T47D (cell line): ENCODE results near the gene PRB3.

Experiments used
- DNase-seq, 2 experiments: peaks; one replicate each; pipeline versions ENCODE4 v3.0.0 to v3.0.0-alpha.2; 2011 to 2012; ENCODE audit warnings: low read depth in 1 of 2, low spot score in 1 of 2
- JUND ChIP-seq: IDR thresholded peaks from 2 replicates; pipeline ENCODE4 v1.6.1; 2012; ENCODE audit warnings: low read depth
- in situ Hi-C: cut with HindIII; loops from 2 replicates; pipeline ENCODE4 v1.10.0; 2016; ENCODE audit warnings: low sequenced_read_pairs, low pct_unique_long_range_greater_than_20kb

Gene PRB3

GRCh38 chr12:11269607-11270006, at the start of gene PRB3:
PRB3 (minus strand) TSS chr12:11269707; CDS start chr12:11269669, 38 bp downstream.
- no peak for DNase-seq
- TF ChIP-seq JUND: no peak
- in situ Hi-C loops: no loop called here

- DNase-seq: no peak
- no peak for TF ChIP-seq JUND
- in situ Hi-C loops: no loop called here
These were observed 40.8 kb upstream of the PRB3 start, which contains the start of gene PRB4 for GRCh38 chr12:11310336-11310735. PRB4 (minus strand) TSS chr12:11310436; CDS start chr12:11310398, 38 bp downstream.

- DNase-seq: no peak
- in situ Hi-C loops: no loop called here
- no peak for TF ChIP-seq JUND
These were observed 37.6 kb upstream of the PRB3 start for GRCh38 chr12:11307143-11307542.

- DNase-seq: no peak
- no peak for TF ChIP-seq JUND
- in situ Hi-C loops: no loop called here
These were observed 3.9 kb upstream of the PRB3 start for GRCh38 chr12:11273449-11273848.

GRCh38 chr12:11264501-11264900, 5.0 kb downstream of the PRB3 start:
- no peak for DNase-seq
- in situ Hi-C loops: no loop called here
- no peak for TF ChIP-seq JUND

GRCh38 chr12:11246489-11246888, 23.0 kb downstream of the PRB3 start:
- in situ Hi-C loops: no loop called here
- no peak for TF ChIP-seq JUND
- no peak for DNase-seq

- DNase-seq: no peak
- no peak for TF ChIP-seq JUND
- in situ Hi-C loops: no loop called here
These were observed 26.9 kb downstream of the PRB3 start for GRCh38 chr12:11242656-11243055.

GRCh38 chr12:11240348-11240930, 29.1 kb downstream of the PRB3 start:
- no peak for DNase-seq
- no peak for TF ChIP-seq JUND
- in situ Hi-C loops: no loop called here

- no peak for DNase-seq
- TF ChIP-seq JUND: no peak
- in situ Hi-C loops: no loop called here
These were observed 31.2 kb downstream of the PRB3 start for GRCh38 chr12:11238275-11238674.

GRCh38 chr12:11233532-11233931, 36.0 kb downstream of the PRB3 start:
- DNase-seq: no peak
- no peak for TF ChIP-seq JUND
- in situ Hi-C loops: no loop called here

- DNase-seq: peak; percentile 0 to 25
- no peak for TF ChIP-seq JUND
- in situ Hi-C loops: no loop called here
These were observed 41.1 kb downstream of the PRB3 start for GRCh38 chr12:11228296-11228879.

- in situ Hi-C loops: no loop called here
- TF ChIP-seq JUND: no peak
- no peak for DNase-seq
These were observed 42.1 kb downstream of the PRB3 start for GRCh38 chr12:11227373-11227772.
